GM12878 (cell line): ENCODE data around the gene TUT1. TPM values are rescaled to one million over a fixed set of nuclear protein-coding genes. Genes with fewer than 3 reads are reported as not detected.

Source experiments
- ATAC-seq: fragments of 200-7000 bp; cut with Tn5 transposase; 3 replicates; pipeline ENCODE4 v1.9.1; 2020; ENCODE audit warnings: mild to moderate bottlenecking, moderate library complexity
- BruUV-seq: library from RNA; stranded (reverse); fragments of 400-500 nt; replicated peaks from 2 replicates; lab custom pipeline; 2021; lab: Mats Ljungman, UMichigan
- CTCF ChIA-PET: fragments of 300-600 bp; sonication (Branson Sonifier 250); formaldehyde crosslinking; extraction: SDS; loops from one replicate; lab custom pipeline; 2021; ENCODE audit warnings: inconsistent platforms; lab: Yijun Ruan, JAX
- POLR2A ChIA-PET: fragments of 350-600 bp; formaldehyde crosslinking; extraction: SDS; loops from one replicate; lab custom pipeline; 2021; ENCODE audit warnings: inconsistent platforms; lab: Charles Lee
- RAD21 ChIA-PET: fragments of 300-600 bp; sonication (Branson Sonifier 250); formaldehyde crosslinking; loops from one replicate; lab custom pipeline; 2023; ENCODE audit warnings: antibody characterized with exemption; ENCODE audit not compliant: unreplicated experiment; lab: Charles Lee
- SMC1A ChIA-PET: fragments of 300-600 bp; sonication (Branson Sonifier 250); formaldehyde crosslinking; loops from one replicate; lab custom pipeline; 2023; ENCODE audit not compliant: unreplicated experiment, uncharacterized antibody; lab: Charles Lee
- DNase-seq: peaks from one replicate; pipeline ENCODE4 v3.0.0-alpha.2; 2011; ENCODE audit warnings: low read depth, low spot score
- FAIRE-seq: peaks from 3 replicates; lab custom pipeline; 2011; peaks lifted over from hg19 to GRCh38; lab: Jason Lieb, UNC
- H2AFZ ChIP-seq: 2 replicates; pipeline ENCODE4 v1.6.0; 2011; ENCODE audit warnings: low read depth, low read length, control low read depth; ENCODE audit not compliant: control insufficient read depth
- H3K27ac ChIP-seq: 2 replicates; pipeline ENCODE4 v1.5.1; 2011; ENCODE audit warnings: control low read depth; ENCODE audit not compliant: control insufficient read depth, insufficient read depth
- H3K27me3 ChIP-seq, 2 experiments: replicated peaks in 1 of 2; 2 replicates each; pipeline versions ENCODE4 v1.6.0 to v1.6.1; 2011; ENCODE audit warnings: low read length in 1 of 2; ENCODE audit not compliant: control insufficient read depth in 2 of 2, insufficient read depth in 2 of 2
- H3K36me3 ChIP-seq, 2 experiments: 2 replicates each; pipeline ENCODE4 v1.5.1; 2011; ENCODE audit warnings: low read length in 1 of 2; ENCODE audit not compliant: control insufficient read depth in 2 of 2, insufficient read depth in 2 of 2
- H3K4me1 ChIP-seq: 2 replicates; pipeline ENCODE4 v1.6.1; 2011; ENCODE audit warnings: mild to moderate bottlenecking, low read length, moderate library complexity, mixed read lengths; ENCODE audit not compliant: control insufficient read depth, insufficient read depth
- H3K4me2 ChIP-seq: 2 replicates; pipeline ENCODE4 v1.6.0; 2011; ENCODE audit warnings: control low read depth; ENCODE audit not compliant: control insufficient read depth, insufficient read depth
- H3K4me3 ChIP-seq: fragments of 200-600 bp; sonication (generic); 2 replicates; pipeline ENCODE4 v1.5.1; 2016
- H3K79me2 ChIP-seq: 2 replicates; pipeline ENCODE4 v1.6.0; 2011; ENCODE audit warnings: low read length; ENCODE audit not compliant: control insufficient read depth, insufficient read depth
- H3K9ac ChIP-seq: 2 replicates; pipeline ENCODE4 v1.8.0; 2011; ENCODE audit warnings: low read length, control low read depth, mixed read lengths; ENCODE audit not compliant: control insufficient read depth, insufficient read depth
- H3K9me3 ChIP-seq: replicated peaks from 3 replicates; pipeline ENCODE4 v1.5.1; 2011; ENCODE audit warnings: mild to moderate bottlenecking, low read length; ENCODE audit not compliant: control insufficient read depth, insufficient read depth
- H4K20me1 ChIP-seq: 2 replicates; pipeline ENCODE4 v1.6.0; 2011; ENCODE audit not compliant: control insufficient read depth, insufficient read depth
- BRCA1 ChIP-seq: IDR thresholded peaks from 2 replicates; pipeline ENCODE4 v1.6.1; 2011; ENCODE audit warnings: low read depth, low read length, improper control_type of control experiment
- DPF2 ChIP-seq: fragments of 450-650 bp; IDR thresholded peaks from 2 replicates; pipeline ENCODE4 v1.6.1; 2017; ENCODE audit warnings: mild to moderate bottlenecking
- GATAD2B ChIP-seq: fragments of 450-650 bp; conservative IDR thresholded peaks from 2 replicates; pipeline ENCODE4 v1.6.1; 2017; ENCODE audit warnings: low read depth, mild to moderate bottlenecking, moderate library complexity
- MTA2 ChIP-seq: fragments of 450-650 bp; IDR thresholded peaks from 2 replicates; pipeline ENCODE4 v1.6.1; 2016; ENCODE audit warnings: low read depth, mild to moderate bottlenecking, moderate library complexity
- STAT3 ChIP-seq: IDR thresholded peaks from 2 replicates; pipeline ENCODE4 v1.6.1; 2011; ENCODE audit warnings: low read depth, low read length, improper control_type of control experiment
- WRNIP1 ChIP-seq: IDR thresholded peaks from 2 replicates; pipeline ENCODE4 v1.6.1; 2011; ENCODE audit warnings: low read depth, low read length, improper control_type of control experiment, borderline replicate concordance
- WGBS: methylation state at CpG from one replicate; pipeline ENCODE4 v1.1.6; 2016; ENCODE audit warnings: low lambda C conversion rate; ENCODE audit not compliant: insufficient replicate concordance, insufficient coverage; ENCODE audit errors: missing lambda C conversion rate; 5-methylcytosine and 5-hydroxymethylcytosine counted together
- in situ Hi-C: fragments of 300-500 bp; cut with MboI; formaldehyde crosslinking; loops from 9 replicates; pipeline ENCODE4 v1.14.3; 2018; ENCODE audit warnings: mixed read lengths
- intact Hi-C: fragments of 100-400 bp; cut with micrococcal nuclease; formaldehyde crosslinking; loops from one replicate; pipeline ENCODE4 v1.14.2; 2022; ENCODE audit not compliant: unreplicated experiment
- polyA plus RNA-seq, 11 experiments: library from polyadenylated mRNA; depleted of rRNA in 4 of 11; unstranded in 6 of 11; stranded (reverse) in 5 of 11; fragments of >200 nt; fragmentation: Nextera tagmentation in 4 of 11; fragmentation: Illumina TruSeq in 1 of 11; extraction: Ambion mirVana in 4 of 11; extraction: Trizol in 1 of 11; gene quantifications; 1 replicate in 1 of 11; 2 replicates in 10 of 11; pipeline versions ENCODE4 v1.2.1 to v1.2.3, GENCODE V29; 2011 to 2016; ENCODE audit warnings: inconsistent platforms in 2 of 11, missing spikeins in 2 of 11, low read depth in 1 of 11
- total RNA-seq, 4 experiments: library from RNA; depleted of rRNA in 3 of 4; stranded (reverse); fragments of >200 nt in 3 of 4; fragmentation: Illumina TruSeq in 1 of 4; extraction: Trizol in 1 of 4; gene quantifications; 2 replicates each; pipeline versions ENCODE4 v1.2.1 to v1.2.3, GENCODE V29; 2013 to 2021
- TF ChIP-seq, protein P1 (sequence below): fragments of 450-650 bp; IDR thresholded peaks from 2 replicates; pipeline ENCODE4 v1.6.1; 2014; ENCODE audit warnings: mild to moderate bottlenecking

TUT1 gene
- total and polyA plus RNA-seq, 10 of the 15 experiments (the other 5 are each of a cell fraction or from before 2014, with no cell fraction given) = 1.1 to 29.9 (median 16.2) TPM

GRCh38 chr11:62573006-62573591 lies 18.2 kb downstream of the TUT1 start:
- H3K79me2 ChIP-seq = peaks cover 59% of the 10 kb centered on the region
- no peaks in the 10 kb centered on the region for H4K20me1 ChIP-seq
- peak overlapping the region; percentile 80 for H3K4me2 ChIP-seq
- H3K4me1 ChIP-seq = peaks cover 24% of the 10 kb centered on the region
- in situ Hi-C loops = no loop called here
- peak overlapping the region; percentile 99 for H3K4me3 ChIP-seq
- H3K27ac ChIP-seq = peak overlapping the region; percentile 93
- intact Hi-C loops = no loop called here
- TSS peak; percentile 86 for BruUV-seq
- H3K9me3 ChIP-seq = no peaks in the 10 kb centered on the region
- 1% methylated on average over 33 of the region's 33 CpGs for WGBS
- H3K9ac ChIP-seq = peak overlapping the region; percentile 98
- 0 out of 2 replicates have a peak, but pooled peaks have one; percentile 28 for TF ChIP-seq GATAD2B
- no peak for TF ChIP-seq STAT3
- no peak for TF ChIP-seq BRCA1
- 0 out of 2 replicates have a peak, but pooled peaks have one; percentile 27 for TF ChIP-seq MTA2
- 0 out of 2 replicates have a peak, but pooled peaks have one; percentile 20 for TF ChIP-seq WRNIP1
- TF ChIP-seq DPF2 = peak; percentile 14; the same call in 1 of the 2 replicates
- TF ChIP-seq, protein P1, sequence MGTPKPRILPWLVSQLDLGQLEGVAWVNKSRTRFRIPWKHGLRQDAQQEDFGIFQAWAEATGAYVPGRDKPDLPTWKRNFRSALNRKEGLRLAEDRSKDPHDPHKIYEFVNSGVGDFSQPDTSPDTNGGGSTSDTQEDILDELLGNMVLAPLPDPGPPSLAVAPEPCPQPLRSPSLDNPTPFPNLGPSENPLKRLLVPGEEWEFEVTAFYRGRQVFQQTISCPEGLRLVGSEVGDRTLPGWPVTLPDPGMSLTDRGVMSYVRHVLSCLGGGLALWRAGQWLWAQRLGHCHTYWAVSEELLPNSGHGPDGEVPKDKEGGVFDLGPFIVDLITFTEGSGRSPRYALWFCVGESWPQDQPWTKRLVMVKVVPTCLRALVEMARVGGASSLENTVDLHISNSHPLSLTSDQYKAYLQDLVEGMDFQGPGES = no peak
- FAIRE-seq (no peak), DNase-seq (no peak), ATAC-seq (peak; percentile 26)
- peaks cover 14 to 38% of the 10 kb centered on the region in 2 experiments for H3K36me3 ChIP-seq
- H2AFZ ChIP-seq = peak overlapping the region; percentile 86
- H3K27me3 ChIP-seq = no peaks in the 10 kb centered on the region
- RAD21 ChIA-PET = interaction anchor here (0.8 to 3.3 kb wide), 17 partner anchors 8 to 198 kb away, joined by 3 to 27 read pairs (median 5); partner anchors contain the start of genes AHNAK, B3GAT3, C11orf98 and CSKMT
- SMC1A ChIA-PET = interaction anchor here (1.0 to 2.2 kb wide), 10 partner anchors 14 to 464 kb away, joined by 3 to 14 read pairs (median 5); partner anchors contain the start of gene TUT1
- POLR2A ChIA-PET = interaction anchor here (0.6 to 5.0 kb wide), 28 partner anchors 8 to 198 kb away, joined by 3 to 37 read pairs (median 5); partner anchors contain the start of genes B3GAT3, C11orf98, CSKMT and HNRNPUL2
- CTCF ChIA-PET = interaction anchor here (0.8 to 4.4 kb wide), 9 partner anchors 15 to 174 kb away, joined by 3 to 56 read pairs (median 5); partner anchors contain the start of gene TUT1
